ENCODE data around the gene SF3B3.
"Not testable (repeated sequence)": the region's sequence is repeated elsewhere in the genome, so short reads cannot be mapped to it uniquely, and the experiment has no call there.

SF3B3 gene

DNA sequence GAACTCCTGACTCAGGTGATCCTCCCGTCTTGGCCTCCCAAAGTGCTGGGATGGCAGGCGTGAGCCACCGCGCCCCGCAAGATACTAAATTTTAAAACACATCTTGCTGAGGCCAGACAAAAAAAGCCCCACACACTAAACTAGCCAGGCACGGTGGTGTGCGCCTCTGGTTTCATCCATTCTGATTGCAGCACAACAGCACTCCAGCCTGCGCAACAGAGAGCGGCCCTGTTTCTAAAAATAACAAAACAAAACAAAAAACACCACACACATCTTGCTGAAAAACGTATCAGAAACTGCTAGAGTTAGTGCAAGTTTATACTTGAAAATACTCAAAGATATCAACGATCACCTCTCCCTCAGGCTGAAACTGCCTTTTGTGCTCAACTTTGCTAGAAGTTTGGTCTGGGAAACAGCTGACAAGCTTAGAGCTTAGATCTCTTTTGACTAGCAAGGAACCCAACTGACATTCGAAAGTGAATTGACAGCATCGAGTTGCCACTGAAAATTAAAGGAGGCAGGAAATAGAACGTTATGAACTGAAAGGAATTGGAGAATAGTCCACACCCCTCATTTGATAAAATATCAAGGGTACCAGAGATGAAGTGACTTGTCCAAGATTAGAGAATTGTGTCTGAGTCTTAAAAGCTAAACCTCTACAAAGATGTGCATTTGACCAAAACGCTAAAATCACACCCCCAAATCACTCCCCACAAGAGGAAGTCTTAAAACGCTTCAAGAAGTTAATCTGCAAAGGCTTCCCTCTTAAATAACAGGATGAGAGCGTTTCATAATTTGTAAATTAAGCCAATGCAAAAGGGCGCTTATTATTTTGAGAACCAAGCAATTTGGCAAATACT is 1.2 kb upstream of the SF3B3 start:
- Mint-ChIP-seq H3K4me1 (peaks cover 46% of the 10 kb centered on the region), H3K27me3 (ENCODE audit: low read depth, poor library complexity) (no peaks in the 10 kb centered on the region), H3K4me3 (peak overlapping the region; percentile 99), H3K9me3 (no peaks in the 10 kb centered on the region), H3K27ac (peak overlapping the region; percentile 100), H3K36me3 (ENCODE audit: low read depth) (peaks cover 40% of the 10 kb centered on the region)
- DNase-seq, result no peak
- TF ChIP-seq CTCF (IDR thresholded peaks at IDR 0.05), result no peak

GRCh38 chr16:70523076-70523742 is 407 bp upstream of the SF3B3 start, which contains the start of gene COG4:
COG4 (minus strand) TSS chr16:70523554; CDS start chr16:70523543, 11 bp downstream.
- no peak for TF ChIP-seq CTCF (IDR thresholded peaks at IDR 0.05)
- Mint-ChIP-seq H3K4me1 (peaks cover 49% of the 10 kb centered on the region), H3K36me3 (ENCODE audit: low read depth) (peaks cover 38% of the 10 kb centered on the region), H3K27me3 (ENCODE audit: low read depth, poor library complexity) (peaks cover 3% of the 10 kb centered on the region), H3K9me3 (no peaks in the 10 kb centered on the region), H3K27ac (peak within 1 kb of the TSS; percentile 100), H3K4me3 (peak within 1 kb of the TSS; percentile 99)
- peak; percentile 87 for DNase-seq

DNA sequence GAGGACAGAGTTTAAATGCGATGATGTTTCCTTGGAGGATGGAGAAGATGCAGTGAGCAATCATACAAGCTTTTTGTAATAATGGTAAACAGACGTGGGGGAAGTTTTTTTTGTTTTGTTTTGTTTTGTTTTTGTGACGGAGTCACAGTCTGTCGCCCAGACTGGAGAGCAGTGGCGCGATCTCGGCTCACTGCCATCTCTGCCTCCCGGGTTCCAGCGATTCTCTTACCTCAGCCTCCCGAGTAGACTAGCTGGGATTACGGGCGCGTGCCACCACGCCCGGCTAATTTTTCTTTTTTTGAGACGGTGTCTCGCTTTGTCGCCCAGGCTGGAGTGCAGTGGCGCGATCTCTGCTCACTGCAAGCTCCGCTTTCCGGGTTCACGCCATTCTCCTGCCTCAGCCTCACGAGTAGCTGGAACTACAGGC is 796 bp downstream of the SF3B3 start:
- Mint-ChIP-seq H3K36me3 (ENCODE audit: low read depth) (peaks cover 50% of the 10 kb centered on the region), H3K27ac (peak overlapping the region; percentile 100), H3K4me3 (peak overlapping the region; percentile 99), H3K4me1 (peaks cover 56% of the 10 kb centered on the region)
- peak; percentile 23 for DNase-seq
- H3K27me3 Mint-ChIP-seq (ENCODE audit: low read depth, poor library complexity); H3K9me3 Mint-ChIP-seq: not testable (repeated sequence)

DNA sequence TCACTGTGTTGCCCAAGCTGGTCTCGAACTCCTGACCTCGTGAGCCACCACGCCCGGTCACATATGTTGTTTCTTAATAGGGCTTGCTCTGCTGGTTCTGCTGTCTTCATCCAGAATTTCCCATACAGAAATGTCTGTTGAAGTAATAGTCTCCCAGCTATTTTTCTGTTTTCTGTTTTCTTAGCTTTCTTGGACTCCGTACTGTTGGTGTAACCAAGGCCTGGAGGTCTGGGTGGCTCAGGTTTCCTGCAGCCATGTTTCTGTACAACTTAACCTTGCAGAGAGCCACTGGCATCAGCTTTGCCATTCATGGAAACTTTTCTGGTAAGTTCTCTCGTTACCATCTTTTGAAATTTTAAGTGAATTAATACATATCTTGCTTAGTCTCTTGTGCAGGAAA is 2.8 kb downstream of the SF3B3 start:
- H3K36me3 Mint-ChIP-seq (ENCODE audit: low read depth), result peaks cover 59% of the 10 kb centered on the region
- DNase-seq, result no peak
- no peak for TF ChIP-seq CTCF (IDR thresholded peaks at IDR 0.05)
- peak overlapping the region; percentile 73 for H3K27ac Mint-ChIP-seq
- H3K9me3 Mint-ChIP-seq, result no peaks in the 10 kb centered on the region
- peak overlapping the region; percentile 99 for H3K4me3 Mint-ChIP-seq
- H3K27me3 Mint-ChIP-seq (ENCODE audit: low read depth, poor library complexity), result peaks cover 3% of the 10 kb centered on the region
- H3K4me1 Mint-ChIP-seq, result peaks cover 56% of the 10 kb centered on the region

- Mint-ChIP-seq H3K4me3 (peak overlapping the region; percentile 99), H3K27ac (no peak overlapping the region), H3K27me3 (ENCODE audit: low read depth, poor library complexity) (peaks cover 3% of the 10 kb centered on the region), H3K4me1 (peaks cover 51% of the 10 kb centered on the region), H3K9me3 (no peaks in the 10 kb centered on the region), H3K36me3 (ENCODE audit: low read depth) (peaks cover 66% of the 10 kb centered on the region)
- DNase-seq, result no peak
- TF ChIP-seq CTCF (IDR thresholded peaks at IDR 0.05), result no peak
Observed at GRCh38 chr16:70527315-70527996, 3.8 kb downstream of the SF3B3 start.
